Measurements from ENCODE around the gene TAF6. TPM values are rescaled to one million over a fixed set of nuclear protein-coding genes. Genes with fewer than 3 reads are reported as not detected.

The TAF6 gene
- total and polyA plus RNA-seq, 12 donors: 23.5 to 43.3 (median 31.0) TPM

DNA sequence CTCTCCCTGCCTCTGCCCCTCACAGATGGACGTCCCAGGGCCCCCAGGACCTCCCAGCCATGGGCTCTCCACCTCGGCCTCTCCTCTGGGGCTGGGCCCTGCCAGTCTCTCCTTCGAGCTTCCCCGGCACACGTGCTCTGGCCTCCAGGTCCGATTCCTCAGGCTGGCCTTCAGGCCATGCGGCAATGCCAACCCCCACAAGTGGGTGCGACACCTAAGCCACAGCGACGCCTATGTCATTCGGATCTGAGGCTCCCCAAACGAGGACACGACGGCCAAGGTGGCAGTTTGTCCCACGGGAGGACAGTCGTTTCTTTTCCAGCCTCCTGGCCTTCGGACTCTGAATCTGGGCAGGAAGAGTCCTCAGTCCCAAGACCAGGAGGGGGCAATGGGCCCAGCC is 12.5 kb downstream of the TAF6 start:
- peaks cover 0 to 10% (median 7%) of the 10 kb centered on the region in 9 donors for H3K4me1 ChIP-seq
- H3K4me3 ChIP-seq: no peak overlapping the region
- no peaks in the 10 kb centered on the region for H3K27me3 ChIP-seq
- H3K9me3 ChIP-seq: no peaks in the 10 kb centered on the region
- peaks cover 0 to 90% (median 30%) of the 10 kb centered on the region in 9 donors for H3K36me3 ChIP-seq
- intact Hi-C loops (cut with DNase I): no loop called here
- H3K27ac ChIP-seq: no peak overlapping the region
- no peak for ATAC-seq
- WGBS, 2 donors: 78 to 84% methylated on average over 17 of the region's 17 CpGs
- TF ChIP-seq, protein P1, sequence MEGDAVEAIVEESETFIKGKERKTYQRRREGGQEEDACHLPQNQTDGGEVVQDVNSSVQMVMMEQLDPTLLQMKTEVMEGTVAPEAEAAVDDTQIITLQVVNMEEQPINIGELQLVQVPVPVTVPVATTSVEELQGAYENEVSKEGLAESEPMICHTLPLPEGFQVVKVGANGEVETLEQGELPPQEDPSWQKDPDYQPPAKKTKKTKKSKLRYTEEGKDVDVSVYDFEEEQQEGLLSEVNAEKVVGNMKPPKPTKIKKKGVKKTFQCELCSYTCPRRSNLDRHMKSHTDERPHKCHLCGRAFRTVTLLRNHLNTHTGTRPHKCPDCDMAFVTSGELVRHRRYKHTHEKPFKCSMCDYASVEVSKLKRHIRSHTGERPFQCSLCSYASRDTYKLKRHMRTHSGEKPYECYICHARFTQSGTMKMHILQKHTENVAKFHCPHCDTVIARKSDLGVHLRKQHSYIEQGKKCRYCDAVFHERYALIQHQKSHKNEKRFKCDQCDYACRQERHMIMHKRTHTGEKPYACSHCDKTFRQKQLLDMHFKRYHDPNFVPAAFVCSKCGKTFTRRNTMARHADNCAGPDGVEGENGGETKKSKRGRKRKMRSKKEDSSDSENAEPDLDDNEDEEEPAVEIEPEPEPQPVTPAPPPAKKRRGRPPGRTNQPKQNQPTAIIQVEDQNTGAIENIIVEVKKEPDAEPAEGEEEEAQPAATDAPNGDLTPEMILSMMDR (IDR thresholded peaks at IDR 0.05): no peak
- no peak for DNase-seq

- TF ChIP-seq, protein P1 (IDR thresholded peaks at IDR 0.05): no peak
- Histone ChIP-seq H3K9me3 (no peaks in the 10 kb centered on the region), H3K27ac (no peak overlapping the region), H3K27me3 (no peaks in the 10 kb centered on the region), H3K4me3 (no peak overlapping the region), H3K4me1 (peaks cover 0 to 13% (median 10%) of the 10 kb centered on the region in 9 donors), H3K36me3 (peaks cover 0 to 79% (median 24%) of the 10 kb centered on the region in 9 donors)
- no peak for ATAC-seq
- intact Hi-C loops (cut with DNase I): no loop called here
- 90 to 96% methylated on average over 4 of the region's 4 CpGs for WGBS, 2 donors
- no peak for DNase-seq
Measured at GRCh38 chr7:100105534-100105933, 13.6 kb downstream of the TAF6 start.

- WGBS, 2 donors: 89 to 90% methylated on average over 17 of the region's 17 CpGs
- Histone ChIP-seq H3K4me1 (peaks cover 3 to 32% (median 26%) of the 10 kb centered on the region in 9 donors), H3K27me3 (no peaks in the 10 kb centered on the region), H3K36me3 (peaks cover 0 to 69% (median 26%) of the 10 kb centered on the region in 9 donors), H3K27ac (no peak overlapping the region), H3K9me3 (no peaks in the 10 kb centered on the region), H3K4me3 (no peak overlapping the region)
- no peak for DNase-seq
- TF ChIP-seq, protein P1 (IDR thresholded peaks at IDR 0.05): no peak
- intact Hi-C loops (cut with DNase I): no loop called here
- ATAC-seq: no peak
Measured at GRCh38 chr7:100102950-100103840, 16.0 kb downstream of the TAF6 start.

DNA sequence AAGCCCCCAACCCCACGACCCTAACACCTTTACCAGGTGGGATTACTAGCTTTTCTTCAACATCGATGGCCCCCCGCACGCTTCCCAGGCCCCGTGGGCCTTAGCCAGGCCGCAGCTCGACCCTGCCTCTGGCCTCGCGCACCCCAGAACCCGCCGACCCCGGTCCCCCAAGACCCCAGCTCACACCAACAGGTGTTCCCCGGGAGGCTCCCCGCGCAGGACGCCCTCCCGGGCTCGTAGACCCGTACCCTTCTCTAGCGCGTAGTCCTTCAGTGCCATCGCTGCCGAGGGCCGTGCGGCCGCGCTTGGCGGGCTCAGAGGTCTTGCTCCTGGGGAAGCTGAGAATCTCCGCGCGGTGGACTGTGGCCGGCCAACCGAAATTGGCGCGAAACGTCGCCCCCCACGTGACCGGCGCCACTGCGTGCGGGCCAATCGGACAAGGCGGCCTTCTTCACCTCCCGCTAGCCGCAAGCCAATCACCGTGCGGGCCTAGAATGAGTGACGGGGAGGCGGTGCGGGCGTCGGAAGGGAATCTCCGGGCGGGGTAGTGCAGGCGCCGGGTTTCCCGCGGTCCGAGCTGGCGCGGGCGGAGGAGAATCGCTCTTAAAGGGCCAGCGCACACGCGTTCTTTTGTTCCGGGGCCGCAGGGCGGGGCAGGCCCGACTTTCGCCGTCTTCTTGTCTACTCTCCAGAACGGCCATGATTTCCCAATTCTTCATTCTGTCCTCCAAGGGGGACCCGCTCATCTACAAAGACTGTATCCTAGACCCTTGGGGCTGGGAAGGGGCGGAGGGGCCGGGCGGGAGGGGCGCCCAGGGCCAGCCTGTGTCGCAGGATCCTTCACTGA is 17.9 kb downstream of the TAF6 start, which contains the start of the genes AP4M1 and MCM7:
Gene AP4M1, plus strand, starts transcription at position 628 of the 847 bp plus-strand sequence. Its CDS starts 72 bp downstream, at position 700.
Gene MCM7, minus strand, starts transcription at position 382 of the 847 bp plus-strand sequence. Its CDS starts 103 bp downstream, at position 279.
- DNase-seq: peak; percentile 99
- intact Hi-C loops (cut with DNase I): loop anchor here in 4 of 10 donors (1.0 to 2.0 kb wide), 3 partner anchors 18 to 52 kb away; partner anchors contain the start of genes CNPY4 (in 3 of the 4), TAF6 (in 3 of the 4) and ZSCAN21 (in 3 of the 4)
- H3K9me3 ChIP-seq: no peaks in the 10 kb centered on the region

More for the DNA sequence above, 17.9 kb downstream of the TAF6 start, which contains the start of the genes AP4M1 and MCM7:
- TF ChIP-seq, protein P1 (IDR thresholded peaks at IDR 0.05): no peak
- peak; percentile 94 to 97 (median 96) for ATAC-seq
- Histone ChIP-seq H3K27me3 (no peaks in the 10 kb centered on the region), H3K36me3 (peaks cover 0 to 69% (median 43%) of the 10 kb centered on the region in 9 donors), H3K4me3 (peak within 1 kb of the TSS; percentile 57 to 89 (median 78)), H3K4me1 (peaks cover 3 to 32% (median 26%) of the 10 kb centered on the region in 9 donors), H3K27ac (peak within 1 kb of the TSS; percentile 81 to 97 (median 93))
- 0 to 1% methylated on average over 79 to 80 of the region's 80 CpGs for WGBS, 2 donors

All from heart right ventricle (tissue), 16 donors.